Measurements from ENCODE around the gene THEM4. TPM values are rescaled to one million over a fixed set of nuclear protein-coding genes. Genes with fewer than 3 reads are reported as not detected.
"Not testable (repeated sequence)": the region's sequence is repeated elsewhere in the genome, so short reads cannot be mapped to it uniquely, and the experiment has no call there.

THEM4 gene
- polyA plus RNA-seq, 4 donors: 5.7 to 36.3 (median 9.4) TPM

GRCh38 chr1:151882466-151882865, 26.8 kb downstream of the THEM4 start:
- no peak for FAIRE-seq
- Histone ChIP-seq H3K4me1 (ENCODE audit: control insufficient read depth in 3 of 3, insufficient read depth in 2 of 3, low read depth in 1 of 3, low read length in 2 of 3) (no peaks in the 10 kb centered on the region), H3K27me3 (ENCODE audit: control insufficient read depth in 3 of 3, insufficient read depth in 3 of 3, low read length in 3 of 3) (no peaks in the 10 kb centered on the region), H3K4me3 (ENCODE audit: low read depth in 1 of 3, low read length in 3 of 3) (no peak overlapping the region), H3K27ac (ENCODE audit: low read depth in 1 of 3, low read length in 2 of 3) (no peak overlapping the region), H3K36me3 (ENCODE audit: control insufficient read depth in 3 of 3, insufficient read depth in 2 of 3, low read depth in 1 of 3, low read length in 3 of 3) (peaks cover 0 to 6% (median 0%) of the 10 kb centered on the region in 3 donors), H3K9me3 (ENCODE audit: control insufficient read depth in 2 of 2, insufficient read depth in 1 of 2, low read depth in 1 of 2, low read length in 1 of 2) (no peaks in the 10 kb centered on the region)
- 92 to 96% (median 95%) methylated on average over 2 of the region's 2 CpGs for WGBS, 3 donors
- DNase-seq: no peak

- Histone ChIP-seq H3K9me3 (ENCODE audit: control insufficient read depth in 2 of 2, insufficient read depth in 1 of 2, low read depth in 1 of 2, low read length in 1 of 2) (no peaks in the 10 kb centered on the region), H3K36me3 (ENCODE audit: control insufficient read depth in 3 of 3, insufficient read depth in 2 of 3, low read depth in 1 of 3, low read length in 3 of 3) (peaks cover 0 to 5% (median 0%) of the 10 kb centered on the region in 3 donors), H3K27ac (ENCODE audit: low read depth in 1 of 3, low read length in 2 of 3) (no peak overlapping the region), H3K27me3 (ENCODE audit: control insufficient read depth in 3 of 3, insufficient read depth in 3 of 3, low read length in 3 of 3) (no peaks in the 10 kb centered on the region), H3K4me3 (ENCODE audit: low read depth in 1 of 3, low read length in 3 of 3) (no peak overlapping the region), H3K4me1 (ENCODE audit: control insufficient read depth in 3 of 3, insufficient read depth in 2 of 3, low read depth in 1 of 3, low read length in 2 of 3) (no peaks in the 10 kb centered on the region)
- 46 to 50% (median 46%) methylated on average over 2 of the region's 2 CpGs for WGBS, 3 donors
- no peak for FAIRE-seq
- no peak for DNase-seq
These were observed 27.8 kb downstream of the THEM4 start for GRCh38 chr1:151881479-151881878.

DNA sequence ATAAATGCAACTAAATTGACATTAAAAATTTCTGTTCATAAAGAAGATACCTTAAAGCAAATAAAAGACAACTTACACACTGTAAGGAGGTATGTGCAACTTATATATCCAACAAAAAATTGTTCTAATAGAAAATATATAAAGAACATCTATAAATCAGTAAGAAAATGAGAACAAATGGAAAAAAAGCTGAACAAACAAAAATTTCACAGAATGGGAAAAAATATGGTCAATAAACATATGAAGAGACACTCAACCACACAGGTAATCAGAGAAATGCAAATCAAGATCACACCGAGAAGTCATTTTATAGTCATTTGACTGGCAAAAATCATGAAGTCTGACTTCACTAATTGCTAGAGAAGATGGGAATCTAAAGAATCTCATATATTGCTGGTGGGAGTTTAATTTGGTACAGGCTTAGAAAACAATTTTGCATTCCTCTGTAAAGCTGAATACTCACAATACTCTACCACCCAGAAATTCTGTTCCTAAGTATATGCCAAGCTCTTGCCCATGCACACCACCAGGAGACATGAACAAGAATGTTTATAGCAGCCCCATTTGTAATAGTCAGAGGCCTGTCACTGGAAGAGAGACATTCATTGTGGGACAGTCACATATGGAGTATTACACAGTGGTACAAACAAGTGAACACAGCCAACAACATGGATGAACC, 33.8 kb downstream of the THEM4 start:
- H3K4me1 ChIP-seq (ENCODE audit: control insufficient read depth in 3 of 3, insufficient read depth in 2 of 3, low read depth in 1 of 3, low read length in 2 of 3): no peaks in the 10 kb centered on the region
- no peaks in the 10 kb centered on the region for H3K27me3 ChIP-seq (ENCODE audit: control insufficient read depth in 3 of 3, insufficient read depth in 3 of 3, low read length in 3 of 3)
- DNase-seq (no peak), FAIRE-seq (no peak)
- WGBS, 3 donors: 89 to 97% (median 92%) methylated on average over 1 of the region's 1 CpG
- H3K36me3 ChIP-seq (ENCODE audit: control insufficient read depth in 3 of 3, insufficient read depth in 2 of 3, low read depth in 1 of 3, low read length in 3 of 3): peaks cover 0 to 22% (median 0%) of the 10 kb centered on the region in 3 donors
- no peaks in the 10 kb centered on the region for H3K9me3 ChIP-seq (ENCODE audit: control insufficient read depth in 2 of 2, insufficient read depth in 1 of 2, low read depth in 1 of 2, low read length in 1 of 2)
- no peak overlapping the region for H3K4me3 ChIP-seq (ENCODE audit: low read depth in 1 of 3, low read length in 3 of 3)
- H3K27ac ChIP-seq (ENCODE audit: low read depth in 1 of 3, low read length in 2 of 3): no peak overlapping the region

GRCh38 chr1:151872776-151873175, 36.5 kb downstream of the THEM4 start:
- H3K4me3 ChIP-seq (ENCODE audit: low read depth in 1 of 3, low read length in 3 of 3); H3K27me3 ChIP-seq (ENCODE audit: control insufficient read depth in 3 of 3, insufficient read depth in 3 of 3, low read length in 3 of 3); FAIRE-seq; H3K27ac ChIP-seq (ENCODE audit: low read depth in 1 of 3, low read length in 2 of 3); H3K4me1 ChIP-seq (ENCODE audit: control insufficient read depth in 3 of 3, insufficient read depth in 2 of 3, low read depth in 1 of 3, low read length in 2 of 3); H3K9me3 ChIP-seq (ENCODE audit: control insufficient read depth in 2 of 2, insufficient read depth in 1 of 2, low read depth in 1 of 2, low read length in 1 of 2); DNase-seq: not testable (repeated sequence)
- peaks cover 0 to 20% (median 0%) of the 10 kb centered on the region in 3 donors for H3K36me3 ChIP-seq (ENCODE audit: control insufficient read depth in 3 of 3, insufficient read depth in 2 of 3, low read depth in 1 of 3, low read length in 3 of 3)
- WGBS, 3 donors: 66 to 91% (median 85%) methylated on average over 9 of the region's 9 CpGs

DNA sequence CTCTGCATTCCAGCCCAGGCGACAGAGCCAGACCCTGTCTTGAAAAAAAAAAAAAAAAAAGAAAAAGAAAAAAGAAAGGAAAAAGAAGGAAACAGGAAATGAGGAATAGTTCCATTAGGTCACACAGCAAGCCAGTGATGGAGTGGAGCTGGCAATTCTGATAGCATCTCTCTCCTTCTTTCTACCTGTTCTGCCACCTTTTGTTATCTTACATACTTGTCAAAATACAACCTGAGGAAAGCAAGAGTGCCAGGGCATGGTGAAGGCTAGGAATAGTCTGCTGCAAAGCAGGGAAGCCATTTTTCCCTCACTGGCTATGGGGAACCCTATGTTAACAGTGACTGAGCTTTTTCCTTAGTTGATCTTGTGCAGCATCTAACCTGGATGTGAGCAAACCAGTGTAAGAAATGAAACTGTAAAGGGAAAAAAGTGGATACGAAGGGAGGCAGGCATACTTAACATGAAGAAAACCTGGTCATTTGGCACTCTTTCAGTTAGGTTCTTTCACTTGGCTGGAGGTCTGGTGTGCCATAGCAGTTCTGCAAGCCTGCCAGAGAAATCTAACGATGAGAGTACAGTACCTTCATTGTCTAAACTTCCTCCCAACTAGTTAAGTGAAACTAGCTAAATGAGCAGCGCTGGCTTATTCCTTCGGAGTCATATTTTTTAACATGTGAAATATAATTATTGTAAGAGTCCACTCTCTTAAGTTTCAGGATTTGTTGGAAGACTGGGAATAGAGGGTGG, 37.9 kb downstream of the THEM4 start:
- H3K4me1 ChIP-seq (ENCODE audit: control insufficient read depth in 3 of 3, insufficient read depth in 2 of 3, low read depth in 1 of 3, low read length in 2 of 3): no peaks in the 10 kb centered on the region
- H3K9me3 ChIP-seq (ENCODE audit: control insufficient read depth in 2 of 2, insufficient read depth in 1 of 2, low read depth in 1 of 2, low read length in 1 of 2): no peaks in the 10 kb centered on the region
- FAIRE-seq (no peak), DNase-seq (no peak)
- no peak overlapping the region for H3K4me3 ChIP-seq (ENCODE audit: low read depth in 1 of 3, low read length in 3 of 3)
- no peak overlapping the region for H3K27ac ChIP-seq (ENCODE audit: low read depth in 1 of 3, low read length in 2 of 3)
- WGBS, 3 donors: 48 to 59% (median 50%) methylated on average over 5 of the region's 5 CpGs
- H3K27me3 ChIP-seq (ENCODE audit: control insufficient read depth in 3 of 3, insufficient read depth in 3 of 3, low read length in 3 of 3): no peaks in the 10 kb centered on the region
- peaks cover 0 to 16% (median 0%) of the 10 kb centered on the region in 3 donors for H3K36me3 ChIP-seq (ENCODE audit: control insufficient read depth in 3 of 3, insufficient read depth in 2 of 3, low read depth in 1 of 3, low read length in 3 of 3)

DNA sequence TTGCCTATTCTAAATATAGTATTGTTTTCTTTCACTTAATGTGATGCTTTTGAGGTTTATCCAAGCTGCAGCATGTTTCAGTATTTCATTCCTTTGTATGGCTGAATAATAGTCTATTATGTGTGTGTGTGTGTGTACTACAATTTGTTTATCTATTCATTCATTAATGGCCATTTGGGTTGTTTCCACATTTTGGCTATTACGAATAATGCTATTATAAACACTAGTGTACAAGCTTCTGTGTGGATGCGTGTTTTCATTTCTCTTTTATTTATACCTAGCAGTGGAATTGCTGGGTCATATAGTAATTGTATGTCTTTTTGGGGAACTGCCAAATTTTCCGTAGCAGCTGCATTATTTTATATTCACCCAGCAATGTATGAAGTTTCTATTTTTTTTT, 40.8 kb downstream of the THEM4 start:
- FAIRE-seq: no peak
- H3K27me3 ChIP-seq (ENCODE audit: control insufficient read depth in 3 of 3, insufficient read depth in 3 of 3, low read length in 3 of 3): no peaks in the 10 kb centered on the region
- no peak overlapping the region for H3K27ac ChIP-seq (ENCODE audit: low read depth in 1 of 3, low read length in 2 of 3)
- H3K36me3 ChIP-seq (ENCODE audit: control insufficient read depth in 3 of 3, insufficient read depth in 2 of 3, low read depth in 1 of 3, low read length in 3 of 3): peaks cover 0 to 6% (median 0%) of the 10 kb centered on the region in 3 donors
- no peak overlapping the region for H3K4me3 ChIP-seq (ENCODE audit: low read depth in 1 of 3, low read length in 3 of 3)
- no peaks in the 10 kb centered on the region for H3K4me1 ChIP-seq (ENCODE audit: control insufficient read depth in 3 of 3, insufficient read depth in 2 of 3, low read depth in 1 of 3, low read length in 2 of 3)
- H3K9me3 ChIP-seq (ENCODE audit: control insufficient read depth in 2 of 2, insufficient read depth in 1 of 2, low read depth in 1 of 2, low read length in 1 of 2): no peaks in the 10 kb centered on the region
- WGBS, 3 donors: 27 to 31% (median 29%) methylated on average over 3 of the region's 3 CpGs
- DNase-seq: no peak

DNA sequence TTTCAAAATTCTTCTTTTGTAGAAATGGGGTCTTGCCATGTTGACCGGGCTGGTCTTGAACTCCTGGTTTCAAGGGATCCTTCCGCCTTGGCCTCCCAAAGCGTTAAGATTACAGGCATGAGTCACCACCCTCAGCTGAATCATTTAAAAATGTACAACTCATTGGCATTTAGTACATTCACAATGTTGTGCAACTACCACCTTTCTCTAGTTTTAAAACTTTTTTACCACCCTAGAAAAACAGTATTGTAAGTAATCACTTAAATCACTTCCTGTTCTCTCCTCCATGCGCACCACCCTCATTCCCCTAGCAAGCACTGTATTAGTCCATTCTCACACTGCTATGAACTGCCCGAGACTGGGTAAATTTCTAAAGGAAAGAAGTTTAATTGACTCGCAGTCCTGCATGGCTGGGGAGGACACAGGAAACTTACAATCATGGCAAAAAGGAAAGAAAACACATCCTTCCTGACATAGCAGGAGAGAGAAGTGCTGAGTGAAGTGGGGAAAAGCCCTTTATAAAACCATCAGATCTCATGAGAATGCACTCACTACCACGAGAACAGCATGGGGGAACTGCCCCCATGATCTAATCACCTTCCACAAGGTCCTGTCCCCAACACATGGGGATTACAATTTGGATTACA, 41.4 kb downstream of the THEM4 start:
- DNase-seq (no peak), FAIRE-seq (no peak)
- Histone ChIP-seq H3K9me3 (ENCODE audit: control insufficient read depth in 2 of 2, insufficient read depth in 1 of 2, low read depth in 1 of 2, low read length in 1 of 2) (no peaks in the 10 kb centered on the region), H3K4me1 (ENCODE audit: control insufficient read depth in 3 of 3, insufficient read depth in 2 of 3, low read depth in 1 of 3, low read length in 2 of 3) (no peaks in the 10 kb centered on the region), H3K27ac (ENCODE audit: low read depth in 1 of 3, low read length in 2 of 3) (no peak overlapping the region), H3K4me3 (ENCODE audit: low read depth in 1 of 3, low read length in 3 of 3) (no peak overlapping the region), H3K27me3 (ENCODE audit: control insufficient read depth in 3 of 3, insufficient read depth in 3 of 3, low read length in 3 of 3) (no peaks in the 10 kb centered on the region), H3K36me3 (ENCODE audit: control insufficient read depth in 3 of 3, insufficient read depth in 2 of 3, low read depth in 1 of 3, low read length in 3 of 3) (peaks cover 0 to 6% (median 0%) of the 10 kb centered on the region in 3 donors)
- WGBS, 3 donors: 73 to 84% (median 80%) methylated on average over 7 of the region's 7 CpGs

- Histone ChIP-seq H3K27me3 (ENCODE audit: control insufficient read depth in 3 of 3, insufficient read depth in 3 of 3, low read length in 3 of 3) (no peaks in the 10 kb centered on the region), H3K4me3 (ENCODE audit: low read depth in 1 of 3, low read length in 3 of 3) (no peak overlapping the region), H3K9me3 (ENCODE audit: control insufficient read depth in 2 of 2, insufficient read depth in 1 of 2, low read depth in 1 of 2, low read length in 1 of 2) (no peaks in the 10 kb centered on the region), H3K36me3 (ENCODE audit: control insufficient read depth in 3 of 3, insufficient read depth in 2 of 3, low read depth in 1 of 3, low read length in 3 of 3) (peaks cover 0 to 2% (median 0%) of the 10 kb centered on the region in 3 donors), H3K4me1 (ENCODE audit: control insufficient read depth in 3 of 3, insufficient read depth in 2 of 3, low read depth in 1 of 3, low read length in 2 of 3) (no peaks in the 10 kb centered on the region), H3K27ac (ENCODE audit: low read depth in 1 of 3, low read length in 2 of 3) (no peak overlapping the region)
- FAIRE-seq (no peak), DNase-seq (no peak)
- WGBS, 3 donors: 68 to 95% (median 90%) methylated on average over 2 of the region's 2 CpGs
These were observed 42.0 kb downstream of the THEM4 start for GRCh38 chr1:151867321-151867720.
